ENCODE results near the gene ZNF488.

The ZNF488 gene

DNA sequence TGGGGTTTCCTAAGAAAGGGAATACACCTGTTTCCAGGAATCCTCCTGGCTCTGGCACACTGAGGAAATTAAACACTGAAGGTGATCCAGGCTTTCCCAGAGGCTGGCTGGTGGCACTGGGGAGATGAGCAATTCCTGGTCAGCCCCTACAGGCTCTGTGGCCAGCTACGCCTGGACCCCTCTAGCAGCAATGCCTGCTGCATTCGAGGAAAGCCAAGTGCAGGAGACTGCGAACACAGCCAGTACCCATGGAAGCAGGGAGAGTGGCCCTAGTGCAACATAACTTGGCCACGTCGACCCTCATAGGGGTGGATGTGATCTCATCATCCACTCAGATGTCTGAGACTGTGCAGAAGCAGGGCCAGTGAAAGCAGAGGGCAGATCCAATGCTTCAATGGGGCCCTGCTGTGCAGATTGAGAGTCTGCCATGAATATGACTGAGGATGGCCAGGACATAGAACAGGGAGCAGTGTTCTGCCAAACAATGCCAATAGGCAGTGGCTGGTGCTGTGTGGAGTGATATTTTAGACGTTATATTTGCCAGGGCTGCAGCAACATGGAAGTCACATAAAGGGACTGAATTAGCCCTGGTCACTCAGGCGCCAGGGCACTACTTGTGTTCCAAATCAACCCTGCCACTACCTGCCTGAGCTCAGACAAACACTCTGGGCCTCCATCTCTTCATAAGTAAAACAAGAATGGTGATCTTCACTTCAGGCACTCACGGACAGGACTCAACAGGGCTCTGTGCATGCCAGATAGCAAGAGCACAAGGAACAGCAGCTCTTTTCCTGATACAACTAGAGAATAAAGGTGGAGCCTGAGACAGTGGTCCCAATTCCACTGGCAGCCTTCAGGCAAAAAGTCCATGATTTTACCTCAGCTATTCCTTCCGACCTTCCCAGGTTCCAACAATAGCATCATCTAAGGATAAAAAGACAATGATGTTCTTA, 2.4 kb downstream of the ZNF488 start:
- no peak for DNase-seq (ENCODE audit: low spot score)

DNA sequence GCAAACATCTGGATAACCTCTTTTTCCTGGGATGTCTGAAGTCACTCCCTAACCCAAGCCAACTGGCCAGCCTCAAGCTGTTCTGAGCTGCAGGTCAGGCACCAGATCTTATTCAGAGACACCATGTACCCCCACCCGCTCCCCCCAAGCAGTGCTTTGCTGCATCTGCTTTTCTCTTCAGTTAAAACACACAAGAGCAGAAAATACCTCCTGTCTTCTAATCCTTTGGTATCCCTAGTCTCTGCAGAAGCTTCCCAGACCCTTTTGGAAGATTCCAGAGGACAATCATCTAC, 3.0 kb downstream of the ZNF488 start:
- DNase-seq (ENCODE audit: low spot score): no peak

DNA sequence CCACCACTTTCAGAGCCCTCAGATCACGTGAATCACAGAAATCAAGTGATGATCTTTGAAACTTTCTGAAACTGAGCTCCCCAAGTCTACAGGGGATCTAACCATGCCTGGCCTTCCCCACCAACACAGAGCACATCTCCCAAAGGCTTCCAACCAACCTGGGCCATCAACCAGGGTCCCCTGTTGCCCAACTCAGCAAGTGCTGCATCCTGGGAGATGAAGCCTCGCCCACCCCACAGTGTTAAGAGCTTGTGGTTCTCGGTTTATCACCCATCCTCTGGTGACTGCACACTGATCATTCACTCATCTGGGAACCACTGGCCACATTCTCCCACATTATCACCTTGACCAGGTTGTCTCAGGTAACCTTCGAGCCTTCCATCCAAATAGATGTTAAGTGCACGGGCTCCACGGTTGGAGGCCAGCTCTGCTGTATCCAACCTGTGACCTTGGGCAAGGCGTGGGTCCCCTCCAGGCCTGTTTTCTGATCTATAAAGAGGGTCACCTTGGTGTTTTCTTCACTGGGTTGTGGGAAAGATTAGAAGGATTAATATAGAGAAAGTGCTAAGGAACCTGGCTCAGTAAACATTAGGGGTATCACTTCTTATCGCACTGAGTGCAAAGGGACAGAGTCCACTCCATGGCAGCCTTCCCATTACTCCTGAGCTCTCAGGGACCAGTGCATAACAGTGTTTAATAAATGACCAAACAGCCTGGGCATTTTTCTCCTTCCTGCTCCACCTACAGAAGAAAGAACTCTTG, 3.6 kb downstream of the ZNF488 start:
- no peak for DNase-seq (ENCODE audit: low spot score)

DNA sequence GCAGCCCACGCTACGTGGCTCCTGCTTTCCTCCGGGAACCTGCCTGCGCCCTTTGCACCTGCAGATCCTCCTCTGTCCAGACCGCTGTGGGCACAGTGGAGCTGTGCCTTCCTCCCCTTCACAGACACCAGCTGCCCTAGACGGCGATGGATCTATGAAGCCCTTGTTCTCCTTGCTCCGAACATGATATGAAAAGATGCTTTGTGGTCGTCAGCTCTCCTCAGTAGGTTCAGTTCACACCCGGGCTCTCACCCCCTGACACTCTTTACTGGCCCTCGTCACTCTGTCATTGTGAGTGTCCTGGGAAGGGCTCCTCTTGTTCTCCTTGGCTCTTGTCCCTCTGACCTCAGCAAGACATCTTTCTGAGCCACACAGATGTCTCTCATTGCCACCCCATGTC, 4.2 kb downstream of the ZNF488 start:
- no peak for DNase-seq (ENCODE audit: low spot score)

DNA sequence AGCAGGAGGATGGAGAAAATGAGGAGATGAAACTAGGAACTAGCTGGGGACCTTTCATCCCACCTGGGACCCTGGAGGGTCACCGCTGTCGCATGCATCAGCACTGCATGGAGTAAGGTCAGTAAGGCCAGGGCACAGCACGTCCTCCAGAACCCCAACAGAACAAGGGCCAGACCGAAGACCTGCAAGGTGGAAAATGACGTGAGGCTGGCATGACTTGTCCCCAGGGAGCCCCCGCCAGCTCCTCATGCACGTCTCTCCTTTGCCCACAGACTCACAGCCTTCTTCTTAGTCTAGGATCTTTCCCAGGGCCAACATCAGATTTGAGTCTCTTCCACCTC, 4.7 kb downstream of the ZNF488 start:
- DNase-seq (ENCODE audit: low spot score): no peak

DNA sequence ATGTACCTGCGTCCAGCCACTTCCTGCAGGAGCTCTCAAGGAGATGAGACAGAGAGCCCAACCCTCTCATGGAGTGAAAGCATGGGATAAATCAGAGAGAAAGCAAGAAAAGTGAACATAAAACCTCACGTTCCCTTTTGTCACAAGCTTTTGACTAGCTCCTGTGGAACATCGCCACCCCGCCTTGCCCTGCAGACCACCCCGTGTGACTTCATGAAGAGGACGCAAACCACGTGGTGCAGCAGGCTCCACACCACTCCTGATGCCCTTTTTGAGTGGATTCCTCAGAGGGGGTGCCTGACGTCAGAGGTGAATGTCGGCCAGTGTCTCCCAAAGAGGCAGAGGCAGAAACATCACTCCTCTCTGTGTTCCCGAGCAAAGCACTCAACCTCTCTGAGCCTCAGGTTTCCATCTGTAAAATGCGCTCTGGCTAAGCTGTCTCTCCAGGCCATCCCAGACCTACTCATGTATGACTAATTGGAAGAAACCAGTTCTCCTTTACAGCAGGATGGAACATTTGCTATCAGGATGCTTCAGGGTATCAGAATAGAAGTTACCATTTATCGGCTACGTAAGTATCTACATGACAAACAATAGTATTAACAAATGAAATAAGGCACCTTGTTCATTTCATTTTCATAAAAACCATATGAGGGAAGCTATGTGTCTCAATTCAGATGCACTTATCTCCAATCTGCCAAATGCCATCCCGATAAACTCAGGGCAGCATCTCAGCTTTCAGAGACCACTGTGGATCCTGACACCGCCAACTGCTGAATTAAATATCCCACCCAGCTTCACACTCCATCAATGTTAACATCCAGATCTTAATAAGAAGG, 5.3 kb downstream of the ZNF488 start:
- no peak for DNase-seq (ENCODE audit: low spot score)

DNA sequence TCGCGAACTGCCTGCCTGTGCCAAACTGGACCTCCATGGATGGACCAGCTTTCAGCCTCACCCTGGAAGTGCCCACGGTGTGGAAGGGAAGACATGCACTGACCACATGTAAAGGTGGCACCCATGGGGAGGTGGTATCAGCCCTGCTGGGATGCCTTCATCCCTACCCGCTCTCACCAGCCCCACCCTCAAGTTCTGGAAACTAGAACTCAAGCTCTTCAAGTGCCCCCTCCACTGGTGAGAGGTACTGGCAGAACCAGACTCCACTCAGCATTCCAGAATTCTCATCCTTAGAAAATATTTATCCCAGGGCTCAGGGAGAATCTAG, 5.9 kb downstream of the ZNF488 start:
- no peak for DNase-seq (ENCODE audit: low spot score)

DNA sequence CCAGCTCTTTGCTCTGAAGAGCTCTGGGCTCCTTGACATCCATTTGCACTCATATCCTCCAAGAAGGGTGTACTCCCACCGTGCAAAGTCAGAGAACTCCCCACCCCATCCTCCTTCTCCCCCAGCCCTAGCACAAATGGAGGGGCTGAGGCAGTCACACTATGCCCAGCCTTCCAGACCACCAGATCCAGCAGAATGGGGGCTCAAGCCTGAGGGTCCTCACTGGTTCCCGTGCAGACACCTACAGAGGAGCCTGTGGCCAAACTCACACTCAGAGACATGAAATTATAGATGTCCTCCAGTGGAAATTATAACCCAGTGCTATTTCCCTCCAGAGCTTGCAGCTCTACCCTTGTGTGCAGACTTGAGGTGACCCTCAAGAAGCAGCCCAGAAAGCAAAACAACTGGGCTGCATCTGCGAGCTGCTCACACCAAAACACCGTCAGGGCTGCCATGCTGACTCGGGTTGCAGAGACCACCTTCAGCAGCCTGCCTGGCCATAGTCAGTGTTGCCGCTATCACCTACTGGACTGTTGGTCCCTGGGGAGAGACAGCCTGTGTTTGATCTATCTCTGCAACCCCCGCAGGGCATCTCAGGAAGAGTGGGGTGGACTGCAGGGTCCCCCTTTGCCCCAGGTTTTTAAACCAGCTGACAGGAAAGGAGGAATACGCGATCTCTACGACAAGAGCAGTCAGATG, 7.4 kb downstream of the ZNF488 start:
- no peak for DNase-seq (ENCODE audit: low spot score)

DNA sequence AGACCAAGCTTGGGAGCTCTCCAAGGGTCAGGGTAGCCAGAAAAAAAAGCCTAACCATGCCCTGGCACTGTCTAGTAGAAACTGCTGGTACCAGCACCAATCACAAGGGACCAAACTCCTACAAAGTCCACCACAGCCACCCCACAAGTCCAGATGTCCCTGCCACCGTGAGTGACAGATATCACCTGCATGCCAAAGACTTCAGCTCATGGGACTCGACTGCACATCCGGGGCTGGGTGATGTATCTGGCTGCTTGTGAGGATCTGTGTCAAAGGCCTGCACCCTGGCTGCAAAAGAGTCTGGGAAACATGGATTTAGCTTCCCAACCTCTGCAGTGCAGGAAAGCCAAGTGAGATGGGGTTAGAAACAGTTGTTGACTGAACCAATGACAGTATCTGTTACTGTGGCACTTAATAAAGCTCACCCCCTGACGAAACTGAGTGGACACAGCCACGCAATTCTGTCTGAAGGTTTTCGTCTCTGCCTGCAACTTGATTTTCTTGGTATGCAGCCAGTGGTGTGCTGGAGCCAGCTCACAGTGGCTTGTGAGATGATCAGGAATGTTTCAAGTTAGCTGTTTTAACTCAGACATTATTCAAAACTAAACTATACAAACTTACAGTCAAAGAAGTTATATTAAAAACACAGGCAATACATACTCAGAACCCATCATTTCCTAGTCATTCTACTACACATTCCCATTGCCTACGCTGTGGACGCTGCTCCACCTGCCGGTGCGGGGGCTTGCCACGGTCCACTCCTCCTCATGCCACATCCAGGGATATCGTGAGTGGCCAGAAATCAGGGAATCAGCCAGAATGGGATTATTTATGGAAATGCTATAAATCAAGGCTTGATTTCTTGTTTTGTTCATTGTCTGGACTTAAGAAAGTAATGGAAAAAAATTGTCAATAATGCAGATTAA, 9.2 kb downstream of the ZNF488 start:
- DNase-seq (ENCODE audit: low spot score): no peak

DNA sequence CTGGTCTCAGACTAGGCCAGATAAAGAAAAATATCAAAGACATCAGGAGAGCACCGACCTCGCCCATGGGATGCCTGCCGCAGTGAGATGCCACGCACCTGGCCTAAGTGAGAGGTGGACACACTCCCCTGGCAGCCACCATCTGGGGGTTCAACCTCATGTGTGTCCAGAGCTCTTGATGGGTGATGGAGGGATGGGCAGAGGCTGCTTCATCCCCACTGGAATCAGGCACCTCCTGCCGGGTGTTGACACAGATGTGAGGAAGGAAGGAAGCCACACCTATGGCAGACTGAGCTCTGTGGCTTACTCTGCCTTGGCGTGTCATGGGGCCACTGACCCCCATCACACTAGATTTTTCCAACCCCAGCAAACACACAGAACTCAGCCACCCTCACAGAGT, 11.4 kb downstream of the ZNF488 start:
- no peak for DNase-seq (ENCODE audit: low spot score)

DNA sequence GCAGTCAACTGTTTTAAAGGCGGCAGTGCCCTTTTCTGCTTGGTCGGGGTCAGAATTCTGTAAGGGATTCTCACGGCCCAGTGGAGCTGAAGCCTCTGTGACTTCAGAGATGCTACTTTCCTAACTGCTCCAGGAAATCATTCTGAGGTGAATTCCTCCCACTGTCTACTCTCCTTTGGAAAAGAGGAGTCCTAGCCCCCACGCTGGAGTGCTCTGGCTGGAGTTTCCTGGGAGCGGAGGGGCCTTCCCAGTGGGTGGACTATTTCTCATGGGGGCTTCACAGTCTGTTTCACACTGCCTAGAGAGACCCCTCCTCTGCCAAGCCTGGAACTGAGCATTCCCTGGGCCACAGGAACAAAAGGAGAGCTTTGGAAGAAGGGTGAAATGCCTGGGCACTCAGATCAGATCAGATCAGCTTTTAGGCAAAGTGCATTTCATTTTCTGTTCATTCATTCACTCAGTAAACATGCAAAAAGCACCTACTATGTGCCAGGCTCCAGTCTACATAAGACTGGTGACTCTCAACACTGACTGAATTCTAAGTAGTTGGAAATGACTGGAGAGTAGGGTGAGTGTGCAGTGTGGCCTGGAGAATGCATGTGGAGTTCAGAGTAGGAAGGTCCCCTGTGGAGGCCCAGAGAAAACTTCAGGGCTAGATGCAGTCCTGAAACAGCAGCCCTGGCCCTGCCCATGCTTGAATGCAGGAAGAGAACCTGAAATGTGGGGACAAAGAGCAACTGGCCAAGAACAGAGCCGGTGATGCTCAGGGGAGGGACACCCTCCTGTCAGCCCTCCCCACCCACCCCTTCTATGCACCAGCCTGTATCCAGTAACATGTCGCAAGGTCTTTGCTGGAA, 12.2 kb downstream of the ZNF488 start:
- no peak for DNase-seq (ENCODE audit: low spot score)

DNA sequence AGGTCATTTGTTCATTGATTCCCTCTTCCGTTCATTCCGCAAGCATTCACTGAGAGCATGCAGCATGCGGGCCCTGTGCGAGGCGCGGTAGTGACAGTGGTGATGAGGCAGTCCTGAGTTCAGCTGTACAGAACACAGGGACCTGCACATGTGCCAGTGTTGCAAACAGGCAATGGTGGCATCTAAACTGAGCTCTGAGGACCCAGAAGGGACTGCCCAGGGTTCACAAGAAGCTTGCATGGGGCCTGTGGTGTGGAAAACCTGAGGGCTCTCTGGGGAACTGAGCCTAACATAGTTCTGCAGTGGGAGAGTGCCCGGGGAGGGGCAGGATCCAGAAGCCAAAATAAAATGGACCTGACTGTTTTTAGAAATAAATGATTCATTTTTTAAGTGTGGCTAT, 13.2 kb downstream of the ZNF488 start:
- no peak for DNase-seq (ENCODE audit: low spot score)

DNA sequence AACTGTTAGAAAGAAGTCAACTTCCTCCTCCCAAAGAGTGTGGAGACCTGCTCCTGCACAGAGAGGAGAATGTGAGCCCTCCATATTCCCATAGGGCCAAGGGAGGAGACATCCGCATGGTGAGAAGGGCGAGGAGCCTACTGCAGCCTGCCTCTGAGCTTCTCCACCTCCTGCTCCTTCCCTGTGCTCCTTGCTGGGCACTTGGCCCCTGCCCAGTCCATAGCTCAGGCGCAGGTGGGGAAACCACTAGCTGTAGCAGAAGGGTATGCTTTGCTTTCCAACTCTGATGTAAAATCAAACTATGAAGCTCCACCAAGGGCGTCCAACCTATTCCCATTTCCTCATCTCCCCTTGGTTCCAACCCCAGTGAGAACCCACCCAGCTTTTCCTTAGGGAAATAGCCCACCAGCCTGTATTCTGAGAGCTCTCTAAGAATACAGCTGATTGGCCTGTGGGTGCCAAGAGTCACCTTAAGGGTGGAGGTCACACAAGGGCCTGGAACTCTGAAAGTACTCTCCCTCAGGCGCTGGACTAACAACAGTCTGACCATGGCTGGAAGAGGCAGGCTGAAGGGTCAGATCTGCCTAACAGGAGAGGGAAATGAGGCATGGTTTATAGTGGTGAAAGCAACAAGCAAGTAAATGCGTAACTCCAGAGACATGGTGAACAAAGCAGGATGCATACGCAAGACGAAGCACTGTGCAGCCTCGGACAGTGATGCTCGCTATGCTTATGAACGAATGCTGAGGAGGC, 13.9 kb downstream of the ZNF488 start:
- DNase-seq (ENCODE audit: low spot score): no peak

DNA sequence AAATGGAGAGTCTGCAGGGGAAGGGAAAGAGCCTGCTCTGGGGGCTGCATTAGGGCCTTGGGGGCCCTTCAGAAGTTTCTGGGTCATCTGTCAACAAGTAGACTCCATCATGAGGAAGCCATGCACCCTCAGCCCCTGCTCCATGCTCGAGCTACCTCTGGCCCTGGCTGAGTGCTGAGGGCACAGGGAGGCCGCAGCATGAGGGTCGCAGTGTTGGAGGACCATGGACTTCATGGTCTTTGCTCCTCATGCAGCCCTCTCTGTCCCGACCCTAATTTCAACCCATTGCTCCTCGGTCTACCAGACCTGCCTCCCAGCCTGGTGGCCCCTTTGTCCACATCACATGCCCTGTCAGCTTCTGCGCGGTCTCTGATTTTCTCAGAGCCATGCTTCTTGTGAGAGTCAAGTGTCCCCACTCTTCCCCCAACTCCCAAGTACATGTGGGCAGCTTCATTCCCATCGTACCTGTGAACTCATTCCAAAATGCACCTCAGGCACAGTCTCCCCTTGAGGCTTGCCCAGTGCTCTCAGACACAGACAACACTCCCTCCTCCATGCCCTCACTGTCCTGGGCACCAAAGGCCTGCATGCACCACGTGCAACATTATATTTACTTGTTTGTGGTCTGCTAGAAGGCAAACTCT, 14.7 kb downstream of the ZNF488 start:
- DNase-seq (ENCODE audit: low spot score): no peak

DNA sequence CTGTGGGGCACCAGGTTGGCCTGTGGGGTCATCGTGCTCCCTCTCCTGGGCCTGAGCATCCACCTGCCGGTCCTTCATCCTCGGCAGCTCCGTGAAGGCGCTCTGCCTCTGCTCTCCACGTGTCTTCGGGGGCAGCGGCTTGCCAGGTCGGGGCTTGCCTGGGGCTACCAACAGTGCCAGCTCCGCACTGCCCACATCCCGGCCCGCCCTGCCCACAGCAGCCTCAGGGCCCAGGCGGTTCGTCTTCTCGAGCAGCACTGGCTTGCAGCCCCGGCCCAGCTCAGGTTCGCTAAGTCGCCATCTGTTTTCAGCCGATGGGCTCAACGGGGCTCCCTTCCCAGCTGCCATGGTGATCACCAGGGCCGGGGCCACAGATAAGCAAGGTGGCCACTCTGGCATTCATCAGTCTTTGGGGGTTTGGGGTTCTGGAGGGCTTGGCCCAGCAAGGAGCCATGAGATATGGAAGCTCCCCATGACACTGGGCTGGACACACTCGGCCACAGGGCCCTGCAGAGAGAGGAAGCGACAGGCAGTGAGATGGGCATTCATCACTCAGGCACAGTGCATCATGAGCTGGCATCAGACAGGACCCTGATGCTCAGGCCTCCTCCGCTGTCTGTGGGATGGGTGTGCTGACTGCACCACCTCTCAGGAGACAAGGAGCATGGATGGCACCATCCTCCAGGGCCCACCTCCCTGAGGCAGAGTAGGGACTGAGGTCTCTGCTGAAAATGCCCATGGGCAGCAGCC, 15.5 kb downstream of the ZNF488 start:
- DNase-seq (ENCODE audit: low spot score): no peak

DNA sequence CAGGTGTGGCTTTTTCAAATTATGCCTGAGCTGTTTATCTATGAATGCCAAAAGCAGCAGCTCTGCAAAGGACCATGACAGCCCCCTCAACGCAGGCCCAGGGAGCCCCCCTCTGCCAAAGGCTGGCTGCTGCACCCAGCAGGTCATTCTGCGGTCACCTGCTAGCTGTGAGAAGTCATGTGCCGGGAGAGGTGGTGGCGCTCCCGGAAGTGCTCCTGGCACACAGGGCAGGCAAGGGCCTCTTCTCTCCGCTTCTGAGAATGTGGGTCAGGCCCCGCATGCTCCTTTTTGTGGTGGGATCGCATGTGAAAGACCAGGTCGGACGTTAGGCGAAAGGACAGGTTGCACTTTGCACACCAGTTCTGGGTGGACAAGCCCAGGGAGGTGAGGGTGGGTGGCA, 16.4 kb downstream of the ZNF488 start:
- DNase-seq (ENCODE audit: low spot score): no peak

DNA sequence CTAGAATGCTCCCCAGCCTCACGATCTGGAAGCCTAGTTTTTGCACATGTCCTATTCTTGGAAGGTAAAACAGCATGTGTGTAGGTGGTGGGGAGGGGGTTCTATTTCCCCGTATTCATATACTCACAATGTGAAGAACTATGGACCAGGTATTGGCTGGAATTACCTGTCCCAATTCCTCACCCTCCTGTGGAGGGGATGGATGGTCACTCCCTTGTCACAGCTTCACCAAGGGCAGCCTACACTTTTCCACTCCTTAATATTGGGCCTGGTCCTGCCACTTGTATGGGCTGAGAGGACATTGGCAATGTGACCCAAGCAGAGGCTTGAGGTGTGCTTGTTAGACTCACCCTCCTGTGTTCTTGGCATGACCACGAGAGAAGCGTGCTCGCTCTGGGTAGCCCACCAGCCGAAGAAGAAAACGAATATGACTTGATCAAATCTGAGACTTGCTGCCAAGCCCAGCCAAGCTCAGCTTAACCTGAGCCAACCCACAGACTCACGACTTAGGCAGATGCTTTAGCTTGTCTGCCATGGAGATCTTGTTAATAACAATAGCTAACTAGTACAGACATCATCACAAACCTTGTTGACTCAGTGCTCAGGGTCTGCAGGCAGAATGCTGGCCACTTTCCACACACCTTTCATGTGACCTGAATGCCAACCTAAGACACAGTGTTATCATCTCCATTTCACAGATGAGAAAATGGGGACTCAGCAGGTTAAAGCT, 17.2 kb downstream of the ZNF488 start:
- no peak for DNase-seq (ENCODE audit: low spot score)

Data from hematopoietic multipotent progenitor cell treated with erythropoietin and hydrocortisone succinate and interleukin-3 and kit ligand, for 17 days (in vitro differentiated cells).